Fibroblast of skin of right quadriceps (primary cell): ENCODE data around the gene CHST11.

ENCODE experiments used
- DNase-seq: peaks from one replicate; pipeline ENCODE4 v3.0.0-alpha.2; 2013

Gene CHST11

GRCh38 chr12:104434129-104434528 lies 22.6 kb upstream of the CHST11 start:
- DNase-seq = no peak

GRCh38 chr12:104435175-104435574 lies 21.6 kb upstream of the CHST11 start:
- no peak for DNase-seq

- no peak for DNase-seq
These were observed 21.0 kb upstream of the CHST11 start for GRCh38 chr12:104435765-104436164.

GRCh38 chr12:104436790-104437189 lies 20.0 kb upstream of the CHST11 start:
- no peak for DNase-seq

GRCh38 chr12:104438134-104438533 lies 18.6 kb upstream of the CHST11 start:
- no peak for DNase-seq

GRCh38 chr12:104439137-104439536 lies 17.6 kb upstream of the CHST11 start:
- DNase-seq = no peak

- no peak for DNase-seq
These were observed 13.7 kb upstream of the CHST11 start for GRCh38 chr12:104443008-104443407.

GRCh38 chr12:104446646-104447421 lies 9.9 kb upstream of the CHST11 start:
- DNase-seq = no peak

- DNase-seq = no peak
These were observed 8.7 kb upstream of the CHST11 start for GRCh38 chr12:104448031-104448430.

GRCh38 chr12:104448451-104448850 lies 8.3 kb upstream of the CHST11 start:
- DNase-seq = no peak

GRCh38 chr12:104450700-104451099 lies 6.0 kb upstream of the CHST11 start:
- DNase-seq = no peak

GRCh38 chr12:104452087-104452486 lies 4.7 kb upstream of the CHST11 start:
- no peak for DNase-seq

GRCh38 chr12:104453133-104453532 lies 3.6 kb upstream of the CHST11 start:
- no peak for DNase-seq

- DNase-seq = peak; percentile 50
These were observed 1.8 kb upstream of the CHST11 start for GRCh38 chr12:104454997-104455396.

GRCh38 chr12:104455578-104456416 lies 951 bp upstream of the CHST11 start:
- DNase-seq = no peak

GRCh38 chr12:104456950-104457745 lies 400 bp downstream of the CHST11 start:
- peak; percentile 74 for DNase-seq

GRCh38 chr12:104457746-104458693 lies 1.3 kb downstream of the CHST11 start:
- peak; percentile 5 for DNase-seq

GRCh38 chr12:104458694-104459367 lies 2.1 kb downstream of the CHST11 start:
- DNase-seq = peak; percentile 6

GRCh38 chr12:104459368-104459909 lies 2.7 kb downstream of the CHST11 start:
- DNase-seq = no peak

GRCh38 chr12:104460041-104460719 lies 3.4 kb downstream of the CHST11 start:
- DNase-seq = no peak
